HL-60 (cell line): ENCODE data around the gene ITGB3BP.

Experiments used
- DNase-seq, 2 experiments: peaks; one replicate each; pipeline ENCODE4 v3.0.0-alpha.2; 2010 to 2020; ENCODE audit warnings: low read depth in 1 of 2, low spot score in 1 of 2
- H3K27ac ChIP-seq: fragments of 250-450 bp; sonication (Bioruptor Pico); replicated peaks from 2 replicates; pipeline ENCODE4 v1.5.1; 2020; ENCODE audit warnings: mild to moderate bottlenecking, moderate library complexity
- H3K27me3 ChIP-seq: fragments of 250-450 bp; sonication (Bioruptor Pico); 2 replicates; pipeline ENCODE4 v1.5.1; 2021; ENCODE audit warnings: mild to moderate bottlenecking, moderate library complexity; ENCODE audit not compliant: insufficient read depth, poor library complexity, severe bottlenecking
- H3K4me3 ChIP-seq: replicated peaks from 2 replicates; pipeline ENCODE4 v1.5.1; 2011; ENCODE audit warnings: mild to moderate bottlenecking, control low read depth, low read length; ENCODE audit not compliant: insufficient read depth
- GABPA ChIP-seq: IDR thresholded peaks from 2 replicates; pipeline ENCODE4 v1.6.1; 2012; ENCODE audit warnings: low read depth
- POLR2AphosphoS5 ChIP-seq: IDR thresholded peaks from 2 replicates; pipeline ENCODE4 v1.6.1; 2012; ENCODE audit warnings: low read depth
- SPI1 ChIP-seq: IDR thresholded peaks from 2 replicates; pipeline ENCODE4 v1.6.1; 2012; ENCODE audit warnings: low read depth, mild to moderate bottlenecking, borderline replicate concordance
- TF ChIP-seq, protein P1 (sequence below): IDR thresholded peaks from 2 replicates; pipeline ENCODE4 v1.6.1; 2012; ENCODE audit warnings: low read depth; ENCODE audit not compliant: insufficient replicate concordance
- TF ChIP-seq, protein P2 (sequence below): IDR thresholded peaks from one replicate; pipeline ENCODE4 v1.5.1; 2011; ENCODE audit warnings: low read length, control low read depth, inconsistent platforms; ENCODE audit not compliant: insufficient read depth

The ITGB3BP gene

DNA sequence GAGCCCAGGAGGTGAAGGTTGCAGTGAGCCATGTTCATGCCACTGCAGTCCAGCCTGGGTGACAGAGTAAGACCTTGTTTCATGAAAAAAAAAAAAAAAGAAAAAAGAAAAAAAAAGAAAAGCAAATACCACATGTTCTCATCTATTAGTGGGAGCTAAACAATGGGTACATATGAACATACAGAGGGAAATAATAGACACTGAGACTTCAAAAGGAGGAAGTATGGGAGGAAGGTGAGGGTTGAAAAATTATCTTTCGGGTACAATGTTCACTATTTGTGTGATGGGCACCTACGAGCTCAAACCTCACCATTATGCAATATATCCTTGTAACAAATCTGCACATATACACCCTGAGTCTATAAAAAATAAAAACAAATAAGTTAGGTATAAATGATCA lies 6.4 kb downstream of the ITGB3BP start:
- H3K27ac ChIP-seq, result no peak overlapping the region
- DNase-seq, result no peak
- no peaks in the 10 kb centered on the region for H3K27me3 ChIP-seq
- H3K4me3 ChIP-seq, result no peak overlapping the region
- TF ChIP-seq, protein P1, sequence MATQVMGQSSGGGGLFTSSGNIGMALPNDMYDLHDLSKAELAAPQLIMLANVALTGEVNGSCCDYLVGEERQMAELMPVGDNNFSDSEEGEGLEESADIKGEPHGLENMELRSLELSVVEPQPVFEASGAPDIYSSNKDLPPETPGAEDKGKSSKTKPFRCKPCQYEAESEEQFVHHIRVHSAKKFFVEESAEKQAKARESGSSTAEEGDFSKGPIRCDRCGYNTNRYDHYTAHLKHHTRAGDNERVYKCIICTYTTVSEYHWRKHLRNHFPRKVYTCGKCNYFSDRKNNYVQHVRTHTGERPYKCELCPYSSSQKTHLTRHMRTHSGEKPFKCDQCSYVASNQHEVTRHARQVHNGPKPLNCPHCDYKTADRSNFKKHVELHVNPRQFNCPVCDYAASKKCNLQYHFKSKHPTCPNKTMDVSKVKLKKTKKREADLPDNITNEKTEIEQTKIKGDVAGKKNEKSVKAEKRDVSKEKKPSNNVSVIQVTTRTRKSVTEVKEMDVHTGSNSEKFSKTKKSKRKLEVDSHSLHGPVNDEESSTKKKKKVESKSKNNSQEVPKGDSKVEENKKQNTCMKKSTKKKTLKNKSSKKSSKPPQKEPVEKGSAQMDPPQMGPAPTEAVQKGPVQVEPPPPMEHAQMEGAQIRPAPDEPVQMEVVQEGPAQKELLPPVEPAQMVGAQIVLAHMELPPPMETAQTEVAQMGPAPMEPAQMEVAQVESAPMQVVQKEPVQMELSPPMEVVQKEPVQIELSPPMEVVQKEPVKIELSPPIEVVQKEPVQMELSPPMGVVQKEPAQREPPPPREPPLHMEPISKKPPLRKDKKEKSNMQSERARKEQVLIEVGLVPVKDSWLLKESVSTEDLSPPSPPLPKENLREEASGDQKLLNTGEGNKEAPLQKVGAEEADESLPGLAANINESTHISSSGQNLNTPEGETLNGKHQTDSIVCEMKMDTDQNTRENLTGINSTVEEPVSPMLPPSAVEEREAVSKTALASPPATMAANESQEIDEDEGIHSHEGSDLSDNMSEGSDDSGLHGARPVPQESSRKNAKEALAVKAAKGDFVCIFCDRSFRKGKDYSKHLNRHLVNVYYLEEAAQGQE, result no peak
- TF ChIP-seq GABPA (no peak), POLR2AphosphoS5 (no peak), SPI1 (no peak)
- TF ChIP-seq, protein P2, sequence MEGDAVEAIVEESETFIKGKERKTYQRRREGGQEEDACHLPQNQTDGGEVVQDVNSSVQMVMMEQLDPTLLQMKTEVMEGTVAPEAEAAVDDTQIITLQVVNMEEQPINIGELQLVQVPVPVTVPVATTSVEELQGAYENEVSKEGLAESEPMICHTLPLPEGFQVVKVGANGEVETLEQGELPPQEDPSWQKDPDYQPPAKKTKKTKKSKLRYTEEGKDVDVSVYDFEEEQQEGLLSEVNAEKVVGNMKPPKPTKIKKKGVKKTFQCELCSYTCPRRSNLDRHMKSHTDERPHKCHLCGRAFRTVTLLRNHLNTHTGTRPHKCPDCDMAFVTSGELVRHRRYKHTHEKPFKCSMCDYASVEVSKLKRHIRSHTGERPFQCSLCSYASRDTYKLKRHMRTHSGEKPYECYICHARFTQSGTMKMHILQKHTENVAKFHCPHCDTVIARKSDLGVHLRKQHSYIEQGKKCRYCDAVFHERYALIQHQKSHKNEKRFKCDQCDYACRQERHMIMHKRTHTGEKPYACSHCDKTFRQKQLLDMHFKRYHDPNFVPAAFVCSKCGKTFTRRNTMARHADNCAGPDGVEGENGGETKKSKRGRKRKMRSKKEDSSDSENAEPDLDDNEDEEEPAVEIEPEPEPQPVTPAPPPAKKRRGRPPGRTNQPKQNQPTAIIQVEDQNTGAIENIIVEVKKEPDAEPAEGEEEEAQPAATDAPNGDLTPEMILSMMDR, result no peak

DNA sequence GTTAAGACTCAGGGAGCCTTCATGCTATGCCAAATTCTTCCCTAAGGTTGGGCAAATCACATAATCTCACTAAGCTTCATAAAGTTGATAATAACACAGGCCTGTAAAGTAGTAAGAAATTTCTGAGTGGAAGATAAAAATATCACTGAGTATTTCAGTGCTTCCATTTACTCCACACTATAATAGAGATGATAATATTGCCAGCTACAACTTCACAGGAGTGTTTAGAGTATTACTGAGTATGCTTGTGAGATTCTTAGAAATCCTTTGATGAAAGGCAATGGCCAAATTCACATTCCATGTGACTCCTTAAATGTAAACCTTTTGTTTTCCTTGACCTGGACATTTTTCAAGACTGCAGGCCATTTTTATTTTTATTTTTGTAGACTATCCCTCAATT lies 10.4 kb downstream of the ITGB3BP start:
- H3K4me3 ChIP-seq, result no peak overlapping the region
- no peaks in the 10 kb centered on the region for H3K27me3 ChIP-seq
- TF ChIP-seq POLR2AphosphoS5, result no peak
- TF ChIP-seq GABPA, result no peak
- TF ChIP-seq, protein P1, result no peak
- TF ChIP-seq SPI1, result no peak
- TF ChIP-seq, protein P2, result no peak
- no peak for DNase-seq
- no peak overlapping the region for H3K27ac ChIP-seq

DNA sequence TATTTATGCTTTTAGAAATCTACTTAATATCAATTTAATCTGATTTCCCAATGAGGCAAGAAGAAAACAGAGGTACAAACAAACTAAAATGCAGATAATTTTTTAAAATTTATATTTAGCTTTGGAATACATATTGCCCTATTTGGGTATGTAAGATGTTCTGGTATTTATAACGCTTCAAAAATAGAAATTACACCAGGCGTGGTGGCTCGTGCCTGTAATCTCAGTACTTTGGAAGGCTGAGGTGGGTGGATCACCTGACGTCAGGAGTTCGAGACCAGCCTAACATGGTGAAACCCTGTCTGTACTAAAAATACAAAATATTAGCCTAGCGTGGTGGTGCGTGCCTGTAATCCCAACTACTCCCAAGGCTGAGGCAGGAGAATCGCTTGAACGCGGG lies 13.3 kb downstream of the ITGB3BP start:
- Histone ChIP-seq H3K27ac (no peak overlapping the region), H3K27me3 (no peaks in the 10 kb centered on the region), H3K4me3 (no peak overlapping the region)
- no peak for DNase-seq
- no peak for TF ChIP-seq POLR2AphosphoS5
- no peak for TF ChIP-seq GABPA
- TF ChIP-seq SPI1, result no peak
- TF ChIP-seq, protein P2, result no peak
- TF ChIP-seq, protein P1, result no peak
